GM19025 (cell line): ENCODE results near the gene LTB4R.
"Not testable (repeated sequence)": the region's sequence is repeated elsewhere in the genome, so short reads cannot be mapped to it uniquely, and the experiment has no call there.

ENCODE experiments used
- ATAC-seq: cut with Tn5 transposase; IDR thresholded peaks from one replicate; pipeline ENCODE4 v1.9.1; 2021; ENCODE audit warnings: mild to moderate bottlenecking, low read depth, moderate library complexity; ENCODE audit not compliant: unreplicated experiment

Gene LTB4R

GRCh38 chr14:24317141-24317928 lies 6.0 kb downstream of the LTB4R start:
- ATAC-seq, result no peak

- ATAC-seq, result no peak
These were observed 10.1 kb downstream of the LTB4R start for GRCh38 chr14:24321212-24321975.

GRCh38 chr14:24322672-24323071 lies 11.4 kb downstream of the LTB4R start:
- no peak for ATAC-seq

GRCh38 chr14:24323341-24323740 lies 12.0 kb downstream of the LTB4R start:
- no peak for ATAC-seq

GRCh38 chr14:24324024-24324423 lies 12.7 kb downstream of the LTB4R start:
- no peak for ATAC-seq

DNA sequence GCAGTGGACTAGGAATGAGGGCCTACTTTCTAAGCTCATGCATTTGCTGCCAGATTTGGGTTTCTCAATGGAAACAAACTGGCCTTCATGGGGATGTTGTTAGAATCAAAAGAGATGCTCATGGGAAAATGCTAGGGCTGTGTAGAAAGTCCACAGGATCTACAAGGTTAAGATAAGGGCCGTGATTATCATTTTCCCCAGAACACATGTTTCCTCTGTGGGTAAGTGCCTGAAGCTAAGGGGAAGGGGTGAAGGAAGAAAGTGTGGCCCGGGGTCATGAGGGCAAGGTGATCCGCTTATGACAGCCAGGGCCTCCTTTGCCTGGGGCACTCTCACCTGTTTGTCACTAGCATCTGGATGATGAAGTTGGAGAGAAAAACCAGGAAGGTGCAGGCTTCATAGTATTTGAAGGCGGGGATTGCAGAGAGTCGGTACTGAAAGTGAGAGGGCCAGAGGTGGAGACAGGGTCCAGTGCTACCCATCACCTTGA lies 13.8 kb downstream of the LTB4R start:
- ATAC-seq, result no peak

DNA sequence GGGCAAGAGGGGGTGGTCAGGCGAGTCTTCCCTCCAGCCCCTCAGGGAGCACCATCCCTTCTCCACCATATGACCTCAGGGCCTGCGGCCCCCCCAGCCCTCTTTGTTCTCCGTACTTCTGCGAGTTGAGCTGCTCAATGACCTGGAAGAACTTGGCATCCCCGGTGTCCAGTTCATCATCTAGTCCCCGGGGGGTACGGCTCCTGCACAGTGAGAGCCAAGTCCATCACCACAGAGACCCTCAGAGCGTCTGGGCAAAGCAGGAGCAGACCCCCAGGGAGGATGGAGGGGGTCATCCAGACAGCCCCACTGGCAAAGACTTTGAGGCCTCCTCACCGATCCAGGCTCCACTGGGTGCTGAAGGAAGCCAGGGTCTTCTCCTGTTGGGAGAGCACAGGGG lies 14.7 kb downstream of the LTB4R start:
- no peak for ATAC-seq

- no peak for ATAC-seq
These were observed 16.0 kb downstream of the LTB4R start for GRCh38 chr14:24327303-24327702.

GRCh38 chr14:24327914-24328313 lies 16.6 kb downstream of the LTB4R start:
- not testable (repeated sequence) for ATAC-seq

- no peak for ATAC-seq
These were observed 17.9 kb downstream of the LTB4R start for GRCh38 chr14:24329073-24329663.

DNA sequence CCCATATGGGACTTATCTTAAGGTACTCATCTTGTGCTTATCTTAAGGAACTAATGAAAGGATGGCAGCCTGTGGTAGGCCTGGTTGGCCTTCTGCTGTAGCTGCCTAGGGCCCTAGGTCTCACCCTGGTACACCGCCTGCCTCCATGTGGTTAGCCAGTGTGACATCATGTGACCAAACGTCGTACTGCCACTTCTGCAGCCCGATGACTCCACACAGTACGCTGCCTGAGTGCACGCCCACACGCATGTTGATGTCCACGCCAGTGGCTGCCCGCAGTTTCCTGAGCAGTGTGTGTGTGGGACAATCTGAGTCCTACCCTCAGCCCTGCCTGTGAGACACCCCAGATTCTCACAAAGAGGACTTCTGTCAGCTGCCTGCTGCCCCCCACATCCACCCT lies 18.4 kb downstream of the LTB4R start:
- no peak for ATAC-seq

DNA sequence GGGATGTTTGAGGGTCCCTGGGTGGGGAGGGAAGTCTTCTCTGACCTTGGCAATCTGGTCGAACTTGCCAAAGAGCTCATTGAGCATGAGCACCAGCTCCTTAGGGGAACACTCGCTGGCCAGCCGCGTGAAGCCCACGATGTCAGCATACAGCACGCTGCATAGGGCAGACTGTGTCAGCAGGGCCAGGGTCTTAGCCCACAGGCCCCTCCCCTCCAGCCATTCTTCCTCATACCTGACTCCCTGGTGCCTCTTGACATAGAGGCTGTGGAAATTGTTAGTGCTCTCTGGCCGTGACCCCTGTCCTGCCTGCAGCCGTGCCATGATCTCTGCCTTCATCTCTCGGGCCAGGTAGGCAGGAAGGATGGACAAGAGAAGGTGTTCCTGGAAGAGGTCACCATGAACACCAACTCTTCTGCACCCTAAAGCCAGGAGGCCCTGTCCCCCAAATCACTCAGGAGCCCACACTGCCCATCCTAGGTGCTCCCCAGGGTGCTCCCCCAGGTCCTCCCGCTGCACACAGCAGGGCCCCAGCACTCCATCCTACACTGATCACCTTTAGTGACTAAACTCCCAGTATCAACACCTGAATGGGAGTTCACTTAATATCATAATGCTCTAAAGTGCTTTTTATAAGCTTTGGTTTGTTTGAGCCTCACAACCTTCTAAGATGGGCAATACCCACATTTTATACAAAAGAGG lies 19.8 kb downstream of the LTB4R start:
- no peak for ATAC-seq

- ATAC-seq, result no peak
These were observed 20.5 kb downstream of the LTB4R start for GRCh38 chr14:24331731-24332267.

- ATAC-seq, result peak; percentile 72
These were observed 21.1 kb downstream of the LTB4R start for GRCh38 chr14:24332268-24332993.

DNA sequence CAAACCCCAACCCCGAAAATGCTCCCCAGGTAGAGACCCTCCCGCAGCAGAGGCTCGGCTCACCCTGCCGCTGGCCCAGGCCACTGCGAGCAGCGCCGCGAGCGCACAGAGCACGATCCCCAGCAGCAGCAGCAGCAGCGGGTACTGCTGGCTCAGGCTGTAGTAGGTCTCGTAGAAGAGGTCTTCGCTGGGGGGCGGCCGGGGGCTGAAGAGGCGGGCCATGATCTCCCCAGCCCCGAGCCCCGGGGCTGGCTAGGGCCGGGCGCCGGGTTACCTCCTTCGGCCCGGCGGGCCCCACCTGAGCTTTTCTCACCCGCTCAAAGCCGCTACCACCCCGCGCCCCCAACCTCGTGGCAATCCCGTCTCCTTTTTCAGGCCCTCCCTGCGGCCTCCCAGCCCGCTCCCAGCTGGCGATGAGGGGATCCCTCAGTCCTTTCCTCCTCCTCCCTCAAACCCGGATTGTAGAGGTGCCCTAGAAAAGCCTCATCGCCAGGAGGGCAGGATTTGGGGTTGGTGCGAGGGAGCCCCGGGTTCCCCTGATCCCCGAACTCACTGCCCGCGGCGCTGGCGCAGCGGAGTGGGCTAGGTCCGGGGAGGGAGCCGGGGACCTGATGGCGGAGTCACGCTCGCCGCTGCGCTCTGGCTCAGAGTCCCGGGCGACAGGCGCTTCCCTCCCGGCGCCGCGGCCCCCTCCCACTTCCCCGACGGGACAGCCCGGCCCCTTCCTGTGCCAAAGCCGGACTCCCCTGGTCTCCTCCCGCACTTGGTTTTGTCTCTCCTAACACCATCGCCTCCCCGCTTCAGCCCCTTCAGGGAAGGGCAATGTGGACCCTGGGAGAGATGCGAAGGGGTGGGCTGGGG lies 23.4 kb downstream of the LTB4R start, which contains the start of gene ADCY4:
Gene ADCY4 (minus strand): TSS at position 641 of the 861 bp plus-strand sequence. CDS start 419 bp downstream, at position 222.
- no peak for ATAC-seq

- no peak for ATAC-seq
These were observed 24.3 kb downstream of the LTB4R start for GRCh38 chr14:24335461-24336171.

GRCh38 chr14:24337144-24337823 lies 26.0 kb downstream of the LTB4R start:
- no peak for ATAC-seq

DNA sequence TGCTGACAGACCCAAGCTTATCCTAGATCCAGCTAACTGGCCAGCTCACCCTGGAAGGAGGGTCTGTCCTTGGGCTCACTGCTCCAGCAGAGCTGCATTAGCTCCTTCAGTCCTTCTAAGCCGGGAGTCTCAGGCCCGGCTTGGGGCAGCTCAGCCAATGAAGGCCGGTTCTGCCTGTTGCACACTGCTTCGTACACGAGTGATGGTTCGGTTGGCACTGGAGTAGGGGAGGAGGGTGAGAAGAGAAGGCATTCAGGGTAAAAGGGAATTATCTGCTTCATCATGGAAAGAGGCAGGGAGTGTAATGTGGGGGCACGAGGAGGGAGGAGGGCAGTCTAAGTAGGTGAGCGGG lies 26.5 kb downstream of the LTB4R start:
- ATAC-seq, result no peak
